Fibroblast of mammary gland (primary cell): ENCODE results near the gene FXYD3.

Experiments used
- DNase-seq: peaks from one replicate; pipeline ENCODE4 v3.0.0-alpha.2; 2010; ENCODE audit warnings: low read depth
- H3K4me3 ChIP-seq: 2 replicates; pipeline ENCODE4 v1.5.1; 2011; ENCODE audit warnings: low read depth, mild to moderate bottlenecking, low read length, moderate library complexity; ENCODE audit not compliant: control insufficient read depth
- TF ChIP-seq, protein P1 (sequence below): conservative IDR thresholded peaks from 2 replicates; pipeline ENCODE4 v1.5.1; 2011; ENCODE audit warnings: low read depth, low read length, inconsistent platforms; ENCODE audit not compliant: control insufficient read depth, insufficient read depth

FXYD3 gene

DNA sequence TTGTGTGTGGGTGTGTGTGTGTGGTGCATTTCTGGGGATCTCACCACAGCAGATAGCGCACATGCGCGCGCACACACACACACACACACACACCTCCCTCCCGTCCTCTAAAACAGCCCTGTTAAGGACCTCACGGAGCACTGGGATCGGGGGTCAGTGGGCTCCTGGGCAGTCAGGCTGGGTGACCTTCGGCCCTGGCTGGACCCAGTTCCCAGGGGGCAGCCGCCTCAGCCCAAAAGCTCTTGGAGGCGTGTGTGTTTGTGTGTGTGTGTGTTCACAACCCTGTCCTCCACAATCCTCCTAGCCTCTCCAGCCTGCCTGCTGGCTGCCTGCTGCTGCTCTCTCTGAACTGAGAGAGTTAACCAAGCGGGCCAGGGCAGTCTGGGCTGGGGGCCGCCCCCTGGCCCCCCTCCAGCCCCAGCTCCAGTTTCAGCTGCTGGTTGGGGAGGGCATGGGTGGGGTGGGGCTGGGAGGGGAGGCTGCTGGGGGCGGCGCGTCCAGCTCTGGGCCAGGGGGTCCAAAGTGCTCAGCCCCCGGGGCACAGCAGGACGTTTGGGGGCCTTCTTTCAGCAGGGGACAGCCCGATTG is 22.8 kb downstream of the FXYD3 start, which contains the start of gene FXYD1:
Gene FXYD1 (plus strand): TSS at position 520 of the 588 bp plus-strand sequence. CDS start 1,256 bp downstream, outside the sequence.
- DNase-seq = no peak
- TF ChIP-seq, protein P1, sequence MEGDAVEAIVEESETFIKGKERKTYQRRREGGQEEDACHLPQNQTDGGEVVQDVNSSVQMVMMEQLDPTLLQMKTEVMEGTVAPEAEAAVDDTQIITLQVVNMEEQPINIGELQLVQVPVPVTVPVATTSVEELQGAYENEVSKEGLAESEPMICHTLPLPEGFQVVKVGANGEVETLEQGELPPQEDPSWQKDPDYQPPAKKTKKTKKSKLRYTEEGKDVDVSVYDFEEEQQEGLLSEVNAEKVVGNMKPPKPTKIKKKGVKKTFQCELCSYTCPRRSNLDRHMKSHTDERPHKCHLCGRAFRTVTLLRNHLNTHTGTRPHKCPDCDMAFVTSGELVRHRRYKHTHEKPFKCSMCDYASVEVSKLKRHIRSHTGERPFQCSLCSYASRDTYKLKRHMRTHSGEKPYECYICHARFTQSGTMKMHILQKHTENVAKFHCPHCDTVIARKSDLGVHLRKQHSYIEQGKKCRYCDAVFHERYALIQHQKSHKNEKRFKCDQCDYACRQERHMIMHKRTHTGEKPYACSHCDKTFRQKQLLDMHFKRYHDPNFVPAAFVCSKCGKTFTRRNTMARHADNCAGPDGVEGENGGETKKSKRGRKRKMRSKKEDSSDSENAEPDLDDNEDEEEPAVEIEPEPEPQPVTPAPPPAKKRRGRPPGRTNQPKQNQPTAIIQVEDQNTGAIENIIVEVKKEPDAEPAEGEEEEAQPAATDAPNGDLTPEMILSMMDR = no peak
- H3K4me3 ChIP-seq = no peak within 1 kb of the TSS

DNA sequence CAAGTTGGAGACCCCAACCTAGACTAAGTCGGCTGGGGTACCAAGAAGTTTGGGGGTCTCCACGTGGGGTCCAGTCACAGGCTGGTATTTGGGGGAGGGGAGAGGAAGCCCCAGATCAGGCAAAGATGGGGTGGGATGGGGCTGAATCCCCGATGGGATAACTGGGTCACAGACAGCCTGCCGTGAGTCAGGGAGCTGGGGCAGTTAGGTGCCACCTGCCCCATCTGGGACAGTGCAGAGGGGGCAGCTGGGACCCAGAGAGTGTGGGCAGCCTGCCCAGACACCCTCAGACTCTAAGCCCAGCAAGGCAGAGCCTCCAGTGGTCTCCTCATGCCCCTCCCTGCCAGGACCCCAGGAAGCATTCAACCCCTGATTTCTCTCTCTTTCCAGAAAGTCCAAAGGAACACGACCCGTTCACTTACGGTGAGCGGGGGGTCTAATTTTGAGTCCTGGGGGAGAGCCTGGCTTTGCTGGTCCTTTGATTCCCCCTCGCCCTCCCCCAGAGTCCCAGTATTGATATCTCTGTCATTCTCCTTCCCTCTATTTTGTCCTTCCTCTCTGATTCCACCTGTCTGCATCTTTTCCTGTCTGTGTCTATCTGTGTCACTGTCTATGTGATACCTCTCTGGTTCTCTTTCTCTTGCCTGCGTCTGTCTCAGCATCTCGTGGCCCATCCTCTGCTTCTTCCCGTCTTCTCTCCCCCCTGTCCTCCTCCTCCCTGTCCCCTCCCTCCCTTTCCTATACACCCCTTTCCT is 24.8 kb downstream of the FXYD3 start:
- no peak for DNase-seq
- TF ChIP-seq, protein P1 = no peak
- H3K4me3 ChIP-seq = no peak overlapping the region

GRCh38 chr19:35140962-35141836 is 25.6 kb downstream of the FXYD3 start:
- TF ChIP-seq, protein P1 = peak; percentile 45
- H3K4me3 ChIP-seq = no peak overlapping the region

GRCh38 chr19:35141837-35142605 is 26.4 kb downstream of the FXYD3 start:
- no peak for DNase-seq
- H3K4me3 ChIP-seq = no peak overlapping the region
- TF ChIP-seq, protein P1 = no peak

More at GRCh38 chr19:35140962-35141836, 25.6 kb downstream of the FXYD3 start:
- DNase-seq = peak; percentile 91

DNA sequence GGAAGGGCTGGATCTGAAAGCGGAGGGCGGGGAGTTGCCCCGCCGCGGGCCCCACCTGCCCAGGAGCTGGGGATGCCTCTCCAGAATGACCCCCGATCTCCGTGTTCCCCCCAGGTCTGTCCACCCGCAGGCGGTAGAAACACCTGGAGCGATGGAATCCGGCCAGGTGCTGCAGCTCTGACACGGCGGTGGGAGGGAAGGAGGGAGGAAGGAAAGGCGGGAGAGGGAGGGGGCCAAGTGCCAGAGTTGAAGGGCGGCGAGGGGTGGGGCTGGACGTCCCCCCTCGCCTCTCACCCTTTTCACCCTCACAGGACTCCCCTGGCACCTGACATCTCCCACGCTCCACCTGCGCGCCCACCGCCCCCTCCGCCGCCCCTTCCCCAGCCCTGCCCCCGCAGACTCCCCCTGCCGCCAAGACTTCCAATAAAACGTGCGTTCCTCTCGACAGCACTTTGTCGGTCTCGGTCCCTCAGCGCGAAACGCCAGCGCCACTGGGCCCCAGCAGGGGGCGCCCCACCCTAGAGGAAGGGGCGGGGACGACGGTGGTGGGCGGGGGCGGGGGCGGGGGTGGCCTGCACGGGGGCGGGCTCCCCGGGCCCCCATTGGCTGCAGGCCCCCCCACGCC is 27.1 kb downstream of the FXYD3 start:
- DNase-seq = no peak
- H3K4me3 ChIP-seq = no peak overlapping the region
- TF ChIP-seq, protein P1 = peak; percentile 23
